Astrocyte (in vitro differentiated cells and primary cell): ENCODE results near the gene PWP2. TPM values are rescaled to one million over a fixed set of nuclear protein-coding genes. Genes with fewer than 3 reads are reported as not detected.
"Not testable (repeated sequence)": the region's sequence is repeated elsewhere in the genome, so short reads cannot be mapped to it uniquely, and the experiment has no call there.

Experiments used
- DNase-seq: peaks from one replicate; pipeline ENCODE4 v3.0.0-alpha.2; 2010; ENCODE audit warnings: low read depth
- FAIRE-seq: peaks from 2 replicates; lab custom pipeline; 2011; peaks lifted over from hg19 to GRCh38; lab: Jason Lieb, UNC
- H2AFZ ChIP-seq: 2 replicates; pipeline ENCODE4 v1.6.0; 2012; ENCODE audit warnings: low read depth, low read length, inconsistent platforms
- H3K27ac ChIP-seq: 2 replicates; pipeline ENCODE4 v1.5.1; 2011; ENCODE audit warnings: low read depth, low read length, inconsistent platforms
- H3K27me3 ChIP-seq: 2 replicates; pipeline ENCODE4 v1.6.0; 2011; ENCODE audit warnings: low read length, inconsistent platforms; ENCODE audit not compliant: insufficient read depth
- H3K36me3 ChIP-seq: 2 replicates; pipeline ENCODE4 v1.5.1; 2011; ENCODE audit warnings: low read length, inconsistent platforms; ENCODE audit not compliant: insufficient read depth
- H3K4me1 ChIP-seq: 2 replicates; pipeline ENCODE4 v1.5.1; 2011; ENCODE audit warnings: low read length, inconsistent platforms; ENCODE audit not compliant: insufficient read depth
- H3K4me2 ChIP-seq: 2 replicates; pipeline ENCODE4 v1.6.0; 2012; ENCODE audit warnings: low read length, inconsistent platforms
- H3K4me3 ChIP-seq: 2 replicates; pipeline ENCODE4 v1.5.1; 2011; ENCODE audit warnings: low read depth, mild to moderate bottlenecking, low read length, inconsistent platforms; ENCODE audit not compliant: insufficient read depth
- H3K79me2 ChIP-seq: 2 replicates; pipeline ENCODE4 v1.6.0; 2012; ENCODE audit warnings: mild to moderate bottlenecking, low read length, inconsistent platforms; ENCODE audit not compliant: insufficient read depth
- H3K9ac ChIP-seq: 2 replicates; pipeline ENCODE4 v1.6.0; 2012; ENCODE audit warnings: mild to moderate bottlenecking, low read length, inconsistent platforms
- H3K9me3 ChIP-seq: 2 replicates; pipeline ENCODE4 v1.5.1; 2012; ENCODE audit warnings: low read depth, mild to moderate bottlenecking, low read length, inconsistent platforms; ENCODE audit not compliant: insufficient read depth
- H4K20me1 ChIP-seq: 2 replicates; pipeline ENCODE4 v1.6.0; 2012; ENCODE audit warnings: low read length, inconsistent platforms; ENCODE audit not compliant: insufficient read depth
- H3K27ac Mint-ChIP-seq: one replicate; pipeline ENCODE4 v1.8.0; 2021; ENCODE audit warnings: mild to moderate bottlenecking, mixed read lengths; ENCODE audit not compliant: unreplicated experiment
- H3K27me3 Mint-ChIP-seq: one replicate; pipeline ENCODE4 v1.8.0; 2021; ENCODE audit warnings: low read depth, mixed read lengths; ENCODE audit not compliant: unreplicated experiment
- H3K36me3 Mint-ChIP-seq: one replicate; pipeline ENCODE4 v1.8.0; 2021; ENCODE audit warnings: low read depth, mixed read lengths; ENCODE audit not compliant: unreplicated experiment
- H3K4me1 Mint-ChIP-seq: one replicate; pipeline ENCODE4 v1.8.0; 2021; ENCODE audit warnings: low read depth, mixed read lengths; ENCODE audit not compliant: unreplicated experiment
- H3K4me3 Mint-ChIP-seq: one replicate; pipeline ENCODE4 v1.8.0; 2021; ENCODE audit warnings: mild to moderate bottlenecking, moderate library complexity, mixed read lengths; ENCODE audit not compliant: unreplicated experiment
- H3K9me3 Mint-ChIP-seq: one replicate; pipeline ENCODE4 v1.8.0; 2021; ENCODE audit warnings: mild to moderate bottlenecking, mixed read lengths; ENCODE audit not compliant: unreplicated experiment
- total RNA-seq: library from RNA; stranded (reverse); gene quantifications from 2 replicates; pipeline ENCODE4 v1.2.1, GENCODE V29; 2021

The PWP2 gene
- total RNA-seq, 1 donor from 2014 or later, result 17.1 TPM

DNA sequence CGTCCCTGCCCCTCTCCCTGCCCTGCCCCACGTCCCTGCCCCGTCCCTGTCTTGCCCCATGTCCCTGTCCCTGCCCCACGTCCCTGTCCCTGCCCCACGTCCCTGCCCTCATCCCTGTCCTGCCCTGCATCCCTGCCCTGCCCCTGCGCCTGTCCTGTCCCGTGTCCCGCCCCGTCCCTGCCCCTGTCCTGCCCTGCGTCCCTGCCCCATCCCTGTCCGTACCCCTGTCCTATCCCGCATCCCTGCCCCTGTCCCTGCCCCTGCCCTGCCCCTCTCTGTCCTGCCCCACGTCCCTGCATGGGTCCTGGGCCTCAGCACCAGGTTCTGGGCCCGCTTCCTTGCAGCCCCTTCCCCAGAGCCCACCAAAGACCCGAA lies 53.1 kb downstream of the PWP2 start:
- not testable (repeated sequence) for H2AFZ ChIP-seq, H3K36me3 Mint-ChIP-seq, H3K9ac ChIP-seq, H3K9me3 Mint-ChIP-seq, H3K4me2 ChIP-seq, H3K27me3 Mint-ChIP-seq, H3K9me3 ChIP-seq, H3K27ac Mint-ChIP-seq, H3K36me3 ChIP-seq, H3K27me3 ChIP-seq, H3K4me1 Mint-ChIP-seq, H3K27ac ChIP-seq, DNase-seq, H3K4me1 ChIP-seq, H4K20me1 ChIP-seq, H3K4me3 Mint-ChIP-seq, H3K79me2 ChIP-seq, H3K4me3 ChIP-seq, FAIRE-seq

DNA sequence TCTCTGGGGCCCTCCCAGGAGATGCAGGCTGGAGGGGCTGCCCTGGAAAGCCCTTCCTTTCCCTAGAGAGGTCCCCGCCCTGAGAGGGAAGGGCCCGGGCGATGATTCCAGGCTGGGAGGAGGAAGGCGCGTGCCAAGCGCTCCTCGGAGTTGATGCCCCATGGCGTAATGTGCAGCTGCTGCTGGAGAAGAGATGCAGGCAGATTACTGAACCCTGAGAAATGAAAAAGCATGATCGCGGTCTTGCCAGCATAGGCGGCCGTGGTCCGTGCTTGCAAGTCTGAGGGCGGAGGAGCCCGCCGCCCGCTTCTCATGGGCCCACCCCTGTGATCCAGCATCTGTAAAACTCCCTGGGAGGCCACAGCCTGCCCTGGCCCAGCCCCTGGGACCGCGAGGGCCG lies 53.6 kb downstream of the PWP2 start:
- not testable (repeated sequence) for H3K36me3 Mint-ChIP-seq, H3K4me1 ChIP-seq, H3K4me1 Mint-ChIP-seq, H3K9me3 Mint-ChIP-seq, H3K79me2 ChIP-seq, H3K4me3 ChIP-seq, H3K27ac Mint-ChIP-seq, H3K9ac ChIP-seq, H3K9me3 ChIP-seq, H3K27me3 ChIP-seq, H3K36me3 ChIP-seq, H3K27ac ChIP-seq, H2AFZ ChIP-seq, H3K4me3 Mint-ChIP-seq, FAIRE-seq, DNase-seq, H3K27me3 Mint-ChIP-seq, H4K20me1 ChIP-seq, H3K4me2 ChIP-seq

- not testable (repeated sequence) for H2AFZ ChIP-seq, H3K27ac ChIP-seq, FAIRE-seq, H3K79me2 ChIP-seq, H3K4me2 ChIP-seq, H3K4me3 ChIP-seq, H3K27me3 ChIP-seq, H3K4me1 Mint-ChIP-seq, H3K9me3 ChIP-seq, H3K27ac Mint-ChIP-seq, H3K9ac ChIP-seq, H3K36me3 Mint-ChIP-seq, H4K20me1 ChIP-seq, H3K27me3 Mint-ChIP-seq, H3K9me3 Mint-ChIP-seq, H3K36me3 ChIP-seq, H3K4me1 ChIP-seq, DNase-seq, H3K4me3 Mint-ChIP-seq
Observed at GRCh38 chr21:44163167-44163653, 56.0 kb downstream of the PWP2 start.

DNA sequence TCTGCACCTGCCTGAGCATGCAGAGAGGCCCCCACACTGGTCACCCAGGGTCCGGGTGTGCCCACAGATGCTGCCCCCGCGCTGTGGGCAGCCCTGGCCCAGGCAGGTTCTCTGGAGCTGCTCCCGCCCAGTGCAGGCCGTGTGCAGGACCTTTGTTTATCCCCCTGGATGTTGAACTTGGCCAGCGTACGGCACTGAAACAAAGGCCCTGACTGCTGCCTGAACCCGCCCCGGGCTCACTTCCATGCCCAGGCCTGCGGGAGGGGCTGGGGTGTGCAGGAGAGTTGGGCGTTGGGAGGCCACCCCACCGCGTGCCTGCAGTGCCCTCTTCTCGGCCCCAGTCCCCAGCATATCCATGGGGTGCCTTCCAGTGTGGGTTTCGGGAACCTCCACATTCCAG lies 58.7 kb downstream of the PWP2 start:
- H3K36me3 ChIP-seq, H3K4me3 ChIP-seq, H3K4me2 ChIP-seq, H3K27ac Mint-ChIP-seq, H3K4me1 Mint-ChIP-seq, H3K9me3 Mint-ChIP-seq, H3K27me3 ChIP-seq, H3K4me3 Mint-ChIP-seq, H3K27ac ChIP-seq, H3K9ac ChIP-seq, FAIRE-seq, H2AFZ ChIP-seq, H3K4me1 ChIP-seq, DNase-seq, H4K20me1 ChIP-seq, H3K9me3 ChIP-seq, H3K36me3 Mint-ChIP-seq, H3K27me3 Mint-ChIP-seq, H3K79me2 ChIP-seq: not testable (repeated sequence)

GRCh38 chr21:44167527-44167926 lies 60.3 kb downstream of the PWP2 start:
- not testable (repeated sequence) for H3K9me3 ChIP-seq, H3K27me3 ChIP-seq, H3K4me1 ChIP-seq, DNase-seq, H3K27me3 Mint-ChIP-seq, H3K27ac ChIP-seq, H3K4me3 Mint-ChIP-seq, H3K36me3 Mint-ChIP-seq, H3K36me3 ChIP-seq, H3K4me3 ChIP-seq, FAIRE-seq, H4K20me1 ChIP-seq, H2AFZ ChIP-seq, H3K9ac ChIP-seq, H3K4me2 ChIP-seq, H3K4me1 Mint-ChIP-seq, H3K27ac Mint-ChIP-seq, H3K9me3 Mint-ChIP-seq, H3K79me2 ChIP-seq

DNA sequence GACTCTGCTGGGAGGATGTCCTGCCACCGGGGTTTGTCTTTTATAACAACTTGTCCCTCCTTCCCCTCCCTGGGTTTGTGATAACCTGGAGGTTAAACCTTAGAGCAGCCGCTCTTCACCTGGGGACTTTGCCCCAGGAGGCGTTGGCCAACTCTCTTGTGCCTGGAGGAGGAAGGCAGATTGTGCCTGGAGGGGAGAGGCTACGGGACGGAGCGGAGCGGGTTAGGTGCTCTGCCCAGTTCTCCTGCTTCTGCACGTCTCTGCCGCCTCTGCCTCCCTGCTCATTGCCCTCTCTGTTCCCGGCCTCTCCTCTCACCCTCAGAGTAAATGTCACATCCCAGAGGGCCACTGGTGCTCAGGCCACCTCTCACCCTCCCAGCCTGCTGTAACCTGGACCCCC lies 63.1 kb downstream of the PWP2 start:
- DNase-seq, H3K27me3 Mint-ChIP-seq, H3K4me2 ChIP-seq, FAIRE-seq, H3K4me1 ChIP-seq, H3K4me1 Mint-ChIP-seq, H3K9me3 ChIP-seq, H3K9ac ChIP-seq, H3K36me3 ChIP-seq, H3K4me3 Mint-ChIP-seq, H3K36me3 Mint-ChIP-seq, H3K27me3 ChIP-seq, H3K27ac ChIP-seq, H2AFZ ChIP-seq, H3K9me3 Mint-ChIP-seq, H3K27ac Mint-ChIP-seq, H3K79me2 ChIP-seq, H3K4me3 ChIP-seq, H4K20me1 ChIP-seq: not testable (repeated sequence)
